ENCODE measurements around the gene SLC35G2. TPM values are rescaled to one million over a fixed set of nuclear protein-coding genes. Genes with fewer than 3 reads are reported as not detected.
"Not testable (repeated sequence)": the region's sequence is repeated elsewhere in the genome, so short reads cannot be mapped to it uniquely, and the experiment has no call there.

The SLC35G2 gene
- total RNA-seq, 1 donor from 2014 or later = 5.8 TPM

DNA sequence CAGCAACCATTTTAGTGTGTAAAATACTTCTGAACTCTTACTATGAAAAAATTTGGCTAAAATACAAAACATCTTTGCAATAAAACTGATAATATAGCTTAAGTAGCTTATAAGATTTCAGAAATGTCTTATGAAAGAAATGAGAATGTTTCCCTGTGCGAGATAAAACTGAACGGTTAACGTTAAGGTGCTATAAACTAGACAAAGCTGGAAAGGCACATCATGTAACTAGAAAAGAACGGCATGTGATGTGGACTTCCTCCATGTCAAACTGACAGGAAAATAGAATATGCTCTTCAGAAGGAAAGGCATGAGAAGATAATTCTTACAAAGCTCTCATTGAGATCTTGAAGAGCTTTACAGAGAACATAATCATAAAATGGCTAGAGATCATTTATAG lies 79.6 kb downstream of the SLC35G2 start:
- no peak for DNase-seq (ENCODE audit: extremely low spot score, unreplicated experiment)
- H3K4me3 Mint-ChIP-seq = no peak overlapping the region
- H3K27ac Mint-ChIP-seq = no peak overlapping the region
- peaks cover 12% of the 10 kb centered on the region for H3K9me3 Mint-ChIP-seq
- H3K4me1 Mint-ChIP-seq (ENCODE audit: unreplicated experiment) = peaks cover 14% of the 10 kb centered on the region
- peaks cover 32% of the 10 kb centered on the region for H3K36me3 Mint-ChIP-seq
- no peaks in the 10 kb centered on the region for H3K27me3 Mint-ChIP-seq
- no peak for TF ChIP-seq CTCF (conservative IDR thresholded peaks at IDR 0.05)

DNA sequence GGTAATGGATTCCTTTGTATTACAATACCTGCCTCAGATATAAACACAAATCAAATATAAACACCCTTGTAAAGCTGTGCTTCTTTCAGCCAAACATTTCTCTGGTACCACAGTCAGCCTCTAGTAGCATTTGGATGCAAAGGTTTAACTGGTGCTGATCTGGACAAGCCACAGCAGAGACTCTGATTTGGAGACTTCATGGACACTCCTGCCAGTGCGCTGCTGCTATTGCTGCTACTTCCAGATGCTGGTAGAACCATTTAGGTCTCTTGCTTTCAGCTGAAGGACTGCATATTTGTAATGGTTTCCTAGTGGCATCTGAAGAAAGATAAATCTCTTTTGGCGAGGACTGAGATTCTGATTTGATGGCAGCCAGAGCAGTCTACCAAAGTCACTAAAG lies 80.0 kb downstream of the SLC35G2 start:
- H3K27me3 Mint-ChIP-seq = no peaks in the 10 kb centered on the region
- H3K27ac Mint-ChIP-seq = no peak overlapping the region
- peaks cover 10% of the 10 kb centered on the region for H3K4me1 Mint-ChIP-seq (ENCODE audit: unreplicated experiment)
- H3K36me3 Mint-ChIP-seq = peaks cover 36% of the 10 kb centered on the region
- no peak for DNase-seq (ENCODE audit: extremely low spot score, unreplicated experiment)
- H3K4me3 Mint-ChIP-seq = no peak overlapping the region
- TF ChIP-seq CTCF (conservative IDR thresholded peaks at IDR 0.05) = no peak
- peaks cover 12% of the 10 kb centered on the region for H3K9me3 Mint-ChIP-seq

- Mint-ChIP-seq H3K4me3 (no peak overlapping the region), H3K9me3 (peaks cover 12% of the 10 kb centered on the region), H3K36me3 (peaks cover 36% of the 10 kb centered on the region), H3K27me3 (no peaks in the 10 kb centered on the region), H3K4me1 (ENCODE audit: unreplicated experiment) (peaks cover 5% of the 10 kb centered on the region), H3K27ac (no peak overlapping the region)
- DNase-seq (ENCODE audit: extremely low spot score, unreplicated experiment) = no peak
- no peak for TF ChIP-seq CTCF (conservative IDR thresholded peaks at IDR 0.05)
These were observed 80.8 kb downstream of the SLC35G2 start for GRCh38 chr3:136899622-136900158.

GRCh38 chr3:136900694-136901093 lies 81.8 kb downstream of the SLC35G2 start:
- H3K4me3 Mint-ChIP-seq; H3K27ac Mint-ChIP-seq; DNase-seq (ENCODE audit: extremely low spot score, unreplicated experiment); H3K4me1 Mint-ChIP-seq (ENCODE audit: unreplicated experiment); H3K27me3 Mint-ChIP-seq: not testable (repeated sequence)
- peaks cover 12% of the 10 kb centered on the region for H3K9me3 Mint-ChIP-seq
- H3K36me3 Mint-ChIP-seq = peaks cover 37% of the 10 kb centered on the region

DNA sequence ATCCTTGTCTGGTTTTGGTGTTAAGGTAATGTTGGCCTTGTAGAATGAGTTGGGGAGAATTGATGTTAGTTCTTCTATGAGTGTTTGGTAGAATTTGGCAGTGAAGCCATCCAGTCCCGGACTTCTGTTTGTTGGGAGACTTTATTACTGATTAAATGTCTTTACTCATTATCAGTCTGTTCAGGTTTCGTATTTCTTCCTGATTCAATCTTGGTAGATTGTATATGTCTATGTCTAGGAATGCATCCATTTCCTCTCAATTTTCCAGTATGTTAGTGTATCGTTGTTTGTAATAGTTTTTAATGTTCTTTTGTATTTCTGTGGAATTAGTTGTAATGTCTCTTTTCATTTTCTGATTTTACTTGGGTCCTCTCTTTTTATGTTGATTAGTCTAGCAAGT lies 82.5 kb downstream of the SLC35G2 start:
- Mint-ChIP-seq H3K36me3 (peaks cover 41% of the 10 kb centered on the region), H3K4me3 (no peak overlapping the region), H3K27me3 (no peaks in the 10 kb centered on the region), H3K4me1 (ENCODE audit: unreplicated experiment) (peaks cover 5% of the 10 kb centered on the region), H3K27ac (no peak overlapping the region), H3K9me3 (peaks cover 12% of the 10 kb centered on the region)
- DNase-seq (ENCODE audit: extremely low spot score, unreplicated experiment) = no peak
- no peak for TF ChIP-seq CTCF (conservative IDR thresholded peaks at IDR 0.05)

- not testable (repeated sequence) for H3K4me1 Mint-ChIP-seq (ENCODE audit: unreplicated experiment); H3K27me3 Mint-ChIP-seq; H3K4me3 Mint-ChIP-seq; H3K27ac Mint-ChIP-seq; DNase-seq (ENCODE audit: extremely low spot score, unreplicated experiment)
- peaks cover 42% of the 10 kb centered on the region for H3K36me3 Mint-ChIP-seq
- H3K9me3 Mint-ChIP-seq = peaks cover 15% of the 10 kb centered on the region
These were observed 83.6 kb downstream of the SLC35G2 start for GRCh38 chr3:136902530-136902929.

- Mint-ChIP-seq H3K36me3 (peaks cover 39% of the 10 kb centered on the region), H3K4me1 (ENCODE audit: unreplicated experiment) (peaks cover under 1% of the 10 kb centered on the region), H3K4me3 (no peak overlapping the region), H3K27ac (no peak overlapping the region), H3K9me3 (peaks cover 17% of the 10 kb centered on the region), H3K27me3 (no peaks in the 10 kb centered on the region)
- DNase-seq (ENCODE audit: extremely low spot score, unreplicated experiment) = no peak
- no peak for TF ChIP-seq CTCF (conservative IDR thresholded peaks at IDR 0.05)
These were observed 85.0 kb downstream of the SLC35G2 start for GRCh38 chr3:136903899-136904298.

All from type B pancreatic cell (in vitro differentiated cells).